ENCODE data around the gene CYP11A1. TPM values are rescaled to one million over a fixed set of nuclear protein-coding genes. Genes with fewer than 3 reads are reported as not detected.

Gene CYP11A1
- total RNA-seq = 10 to 100 TPM; 74.3 to 76.4 TPM
- 76.2 TPM for polyA plus RNA-seq (ENCODE audit: insufficient read depth, low read depth, low replicate concordance)
- long read RNA-seq, donor 1, transcript CYP11A1-202 (9 exons, 2,001 nt) = minor isoform, 6 of 1,083 reads
- long read RNA-seq, donor 1, transcript CYP11A1-201 (9 exons, 1,934 nt) = major isoform, 350 of 1,083 reads
- long read RNA-seq, donor 1, partial matches to known transcripts = 701 of 1,083 reads
- long read RNA-seq, donor 1, other reads (novel, unspliced or antisense) = 26 of 1,083 reads
- long read RNA-seq, donor 2, transcript CYP11A1-201 (9 exons, 1,934 nt) = major isoform, 215 of 1,569 reads
- long read RNA-seq, donor 2, partial matches to known transcripts = 1,335 of 1,569 reads
- long read RNA-seq, donor 2, other reads (novel, unspliced or antisense) = 18 of 1,569 reads

GRCh38 chr15:74367296-74367854 is at the start of gene CYP11A1:
Gene CYP11A1, minus strand, starts transcription at chr15:74367646. Its CDS starts 61 bp downstream, at chr15:74367585.
- H3K36me3 ChIP-seq (ENCODE audit: low read depth, missing control alignments) = no peaks in the 10 kb centered on the region
- peak within 1 kb of the TSS; percentile 93 to 94 for H3K27ac ChIP-seq
- H3K9me3 ChIP-seq = no peaks in the 10 kb centered on the region
- WGBS, 2 donors = 41 to 45% methylated on average over 11 to 12 of the region's 12 CpGs
- intact Hi-C loops (cut with DNase I; ENCODE audit: low total_unique reads) = no loop called here
- TF ChIP-seq POLR2A (IDR thresholded peaks at IDR 0.05) (no peak), CTCF (IDR thresholded peaks at IDR 0.05) (no peak)
- H3K4me1 ChIP-seq = peaks cover 37% of the 10 kb centered on the region
- H3K27me3 ChIP-seq = no peaks in the 10 kb centered on the region
- peak within 1 kb of the TSS; percentile 64 to 87 for H3K4me3 ChIP-seq
- peak; percentile 63 for DNase-seq

- intact Hi-C loops (cut with DNase I; ENCODE audit: low total_unique reads) = no loop called here
- peak; percentile 48 for DNase-seq
- no peak overlapping the region for H3K27ac ChIP-seq
- H3K4me3 ChIP-seq = peak overlapping the region in 1 of 2 donors; percentile 23
- 54 to 68% methylated on average over 9 to 13 of the region's 13 CpGs for WGBS, 2 donors
- no peaks in the 10 kb centered on the region for H3K36me3 ChIP-seq (ENCODE audit: low read depth, missing control alignments)
- H3K9me3 ChIP-seq = no peaks in the 10 kb centered on the region
- H3K27me3 ChIP-seq = no peaks in the 10 kb centered on the region
- peaks cover 73% of the 10 kb centered on the region for H3K4me1 ChIP-seq
- TF ChIP-seq POLR2A (IDR thresholded peaks at IDR 0.05) (no peak), CTCF (IDR thresholded peaks at IDR 0.05) (no peak)
Measured at GRCh38 chr15:74417225-74417624, 49.8 kb upstream of the CYP11A1 start.

- no peak for TF ChIP-seq CTCF (IDR thresholded peaks at IDR 0.05)
- TF ChIP-seq POLR2A (IDR thresholded peaks at IDR 0.05) = no peak
- Histone ChIP-seq H3K36me3 (ENCODE audit: low read depth, missing control alignments) (no peaks in the 10 kb centered on the region), H3K27ac (no peak overlapping the region), H3K27me3 (no peaks in the 10 kb centered on the region), H3K4me1 (peaks cover 70% of the 10 kb centered on the region), H3K4me3 (peak overlapping the region in 1 of 2 donors; percentile 23), H3K9me3 (no peaks in the 10 kb centered on the region)
- intact Hi-C loops (cut with DNase I; ENCODE audit: low total_unique reads) = no loop called here
- whole genome bisulfite sequencing, 2 donors = 69 to 71% methylated on average over 17 to 19 of the region's 19 CpGs
- no peak for DNase-seq
Measured at GRCh38 chr15:74415966-74416916, 48.8 kb upstream of the CYP11A1 start.

- no peak for DNase-seq
- Histone ChIP-seq H3K4me3 (no peak overlapping the region), H3K4me1 (peaks cover 55% of the 10 kb centered on the region), H3K27ac (no peak overlapping the region), H3K36me3 (ENCODE audit: low read depth, missing control alignments) (no peaks in the 10 kb centered on the region), H3K9me3 (no peaks in the 10 kb centered on the region), H3K27me3 (no peaks in the 10 kb centered on the region)
- TF ChIP-seq CTCF (IDR thresholded peaks at IDR 0.05) (no peak), POLR2A (IDR thresholded peaks at IDR 0.05) (no peak)
- intact Hi-C loops (cut with DNase I; ENCODE audit: low total_unique reads) = no loop called here
- WGBS, 2 donors = 95 to 98% methylated on average over 8 to 12 of the region's 12 CpGs
Measured at GRCh38 chr15:74414603-74415338, 47.3 kb upstream of the CYP11A1 start.

Data from testis (tissue), 5 donors.